ENCODE results near the gene MPC2.
"Not testable (repeated sequence)": the region's sequence is repeated elsewhere in the genome, so short reads cannot be mapped to it uniquely, and the experiment has no call there.

The MPC2 gene

DNA sequence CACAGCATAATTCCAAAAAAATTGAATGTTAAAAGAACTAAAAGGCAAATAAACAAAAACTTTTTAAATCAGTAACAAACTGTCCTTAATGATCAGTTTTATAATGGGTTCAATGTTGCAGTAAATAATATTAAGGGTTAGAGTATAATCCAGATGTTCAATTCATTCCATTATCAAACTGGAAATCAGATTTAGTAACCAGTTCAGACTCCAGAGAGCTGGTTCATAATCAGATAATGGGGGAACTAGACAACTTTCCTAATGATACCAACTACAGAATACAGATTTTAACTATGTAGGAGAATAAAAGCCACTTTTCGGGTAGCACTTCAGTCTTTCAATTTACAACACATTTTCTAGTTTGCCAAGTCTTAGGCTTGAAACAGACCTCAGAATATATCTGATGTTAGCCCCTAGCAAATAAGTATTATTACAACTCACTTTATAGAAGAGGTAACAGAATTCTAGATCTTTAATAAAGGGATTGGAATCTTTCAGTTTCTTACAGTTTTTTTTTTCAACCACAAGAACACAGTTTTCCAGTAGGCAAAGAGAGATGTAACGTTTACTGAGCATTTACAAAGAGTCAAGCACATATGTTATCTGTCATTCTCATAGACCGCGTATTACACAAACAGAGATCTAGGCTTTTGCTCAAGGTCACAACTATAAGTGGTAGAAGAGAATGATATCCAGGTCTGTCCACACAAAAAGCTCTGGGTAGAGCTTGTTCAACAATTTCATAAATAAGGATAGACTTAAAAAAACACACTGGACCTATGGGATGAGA is 2.3 kb downstream of the MPC2 start:
- DNase-seq = no peak

DNA sequence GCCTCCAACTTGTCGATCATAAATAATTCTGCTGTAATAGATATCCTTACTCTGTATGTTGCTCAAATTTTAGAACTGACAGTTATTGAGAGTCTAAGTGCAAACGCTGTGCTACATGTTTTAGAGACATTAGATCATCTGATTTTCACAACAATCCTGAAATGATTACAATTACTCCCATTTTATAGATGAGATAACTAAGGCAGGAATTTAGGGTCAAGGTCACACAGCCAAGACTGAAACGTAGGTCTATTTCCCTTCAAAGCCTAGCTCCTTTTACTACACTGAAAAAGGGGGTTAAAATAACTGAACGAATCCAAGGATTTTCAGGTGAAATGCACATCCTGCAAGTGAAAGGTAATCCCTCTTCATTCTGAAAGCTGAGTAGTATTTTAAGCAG is 3.1 kb downstream of the MPC2 start:
- DNase-seq = no peak

DNA sequence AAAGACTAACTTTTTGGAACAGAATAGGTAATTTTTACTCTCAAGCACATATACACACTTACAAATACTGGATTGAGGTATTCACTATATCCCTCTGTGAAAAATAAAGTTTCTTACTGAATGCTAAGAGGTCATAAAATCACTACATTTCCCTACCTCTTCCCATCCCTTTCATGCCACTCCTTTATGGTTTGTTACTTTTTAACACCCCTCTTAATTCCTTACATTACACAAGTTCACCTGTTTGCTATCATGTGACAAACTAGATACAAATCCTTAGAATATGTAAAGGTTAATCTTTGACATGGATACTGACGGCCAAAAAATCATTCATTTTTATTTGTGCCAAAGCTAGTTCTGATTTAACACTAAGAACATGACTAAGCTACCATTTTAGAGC is 7.1 kb downstream of the MPC2 start:
- DNase-seq = no peak

DNA sequence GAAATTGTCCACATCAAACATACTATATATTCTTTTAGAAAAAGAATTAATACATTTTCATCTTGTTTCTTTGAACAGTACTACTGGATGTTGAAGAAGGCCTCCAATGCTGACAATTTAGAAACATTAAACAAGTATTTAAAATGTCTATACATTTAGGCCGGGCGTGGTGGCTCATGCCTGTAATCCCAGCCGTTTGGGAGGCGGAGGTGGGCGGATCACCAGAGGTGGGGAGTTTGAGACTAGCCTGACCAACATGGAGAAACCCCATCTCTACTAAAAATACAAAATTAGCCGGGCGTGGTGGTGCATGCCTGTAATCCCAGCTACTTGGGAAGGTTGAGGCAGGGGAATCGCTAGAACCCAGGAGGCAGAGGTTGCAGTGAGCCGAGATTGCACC is 8.0 kb downstream of the MPC2 start:
- DNase-seq = not testable (repeated sequence)

DNA sequence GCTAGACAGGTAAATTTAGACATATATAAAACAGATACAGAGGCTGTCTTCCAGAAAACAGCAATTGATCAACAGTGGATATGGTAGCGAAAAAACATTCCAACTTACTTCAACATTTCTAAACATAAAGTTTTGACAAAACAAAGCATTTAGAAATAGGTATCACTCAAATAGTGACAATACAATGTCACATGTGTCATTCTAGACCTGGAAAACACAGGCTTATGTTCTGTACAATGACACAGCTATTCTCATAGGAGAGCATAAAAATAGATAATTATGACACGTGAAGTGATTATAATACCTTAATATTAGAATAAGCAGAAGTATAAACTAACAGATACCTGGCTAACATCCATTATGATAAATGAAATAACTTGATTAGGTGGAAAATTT is 8.4 kb downstream of the MPC2 start:
- no peak for DNase-seq

DNA sequence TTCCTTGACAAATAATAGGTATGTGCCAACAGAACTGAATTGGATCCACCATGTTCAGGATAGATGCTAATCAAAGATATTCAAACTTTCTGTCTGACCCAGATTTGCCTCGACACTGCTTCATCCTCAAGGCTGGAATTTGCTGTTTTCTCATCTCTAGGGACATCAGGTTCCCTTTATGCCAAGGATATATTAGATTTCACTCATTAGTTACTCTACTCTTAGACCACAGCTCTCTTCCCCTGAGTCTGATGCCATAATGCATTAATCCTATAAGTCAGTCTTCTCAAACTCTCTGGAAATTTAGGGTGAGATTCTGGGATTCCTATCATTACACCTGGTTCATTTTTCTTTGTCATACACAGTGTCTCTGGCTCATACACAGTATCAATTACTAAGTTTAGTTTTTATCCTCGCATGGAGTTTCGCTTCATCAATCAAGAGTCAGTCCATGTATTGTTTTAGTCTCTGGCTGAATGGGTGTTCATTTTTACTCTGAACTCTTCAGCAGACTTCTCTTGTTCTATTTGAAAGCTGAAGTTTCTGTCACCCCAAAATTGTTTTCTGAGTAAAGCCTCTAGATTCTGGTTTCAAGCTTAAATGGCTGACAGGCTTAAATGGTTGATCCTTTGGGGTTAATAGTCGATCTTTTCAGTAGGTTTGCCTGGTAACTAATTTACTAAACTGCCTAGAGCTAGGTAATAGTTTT is 9.7 kb downstream of the MPC2 start:
- no peak for DNase-seq

DNA sequence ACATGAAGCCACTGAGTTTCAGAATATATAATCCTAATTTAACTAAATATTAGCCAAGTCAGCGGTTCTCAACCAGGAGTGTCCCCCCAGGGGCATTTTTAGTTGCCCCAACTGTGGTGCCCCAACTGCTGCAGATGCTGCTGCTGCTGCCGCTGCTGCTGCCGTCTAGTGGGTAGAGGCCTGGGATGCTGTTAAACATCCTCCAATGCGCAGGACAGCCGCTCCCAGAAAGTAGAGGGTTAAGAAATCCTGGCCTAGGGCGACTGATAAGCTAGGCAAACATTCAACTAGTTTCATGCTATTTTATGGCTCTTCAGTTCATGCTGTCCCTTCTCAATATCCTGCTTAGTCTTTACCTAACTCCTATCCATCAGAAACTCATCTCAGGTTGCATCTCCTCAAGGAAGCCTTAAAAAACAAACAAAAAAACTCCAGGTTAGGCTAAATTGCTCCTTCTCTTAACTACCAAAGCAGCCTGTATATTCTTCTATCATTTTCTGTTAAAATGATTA is 10.3 kb downstream of the MPC2 start:
- no peak for DNase-seq

DNA sequence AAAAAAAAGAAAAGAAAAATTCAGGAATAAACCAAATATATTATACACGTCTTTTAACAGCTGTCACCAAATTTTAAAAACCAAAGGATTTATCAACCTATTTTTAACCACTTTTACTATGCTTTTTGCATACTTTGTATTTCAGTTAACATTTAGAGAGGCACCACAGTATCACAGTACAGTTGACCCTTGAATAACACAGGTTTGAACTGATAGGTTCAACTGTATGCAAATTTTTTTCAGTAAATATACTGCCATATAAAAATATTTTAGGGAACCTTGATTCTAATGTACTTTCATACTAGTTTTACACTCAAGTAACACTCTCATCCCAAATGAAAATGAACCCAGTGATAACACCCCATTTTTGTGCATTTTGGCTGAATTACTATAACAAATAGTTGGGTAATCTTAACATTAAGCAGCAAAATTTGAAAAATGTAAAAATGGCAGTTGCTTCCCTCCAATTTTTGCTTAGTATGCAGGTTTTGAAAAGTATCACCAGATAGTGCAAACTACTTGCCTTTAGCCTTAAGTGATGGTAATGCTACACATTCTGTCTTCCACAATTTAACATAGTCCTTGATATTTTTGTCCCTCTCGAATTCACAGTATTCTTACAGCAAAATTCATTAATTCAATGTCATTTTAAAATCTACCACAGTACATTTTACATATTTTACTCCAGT is 12.2 kb downstream of the MPC2 start:
- no peak for DNase-seq

DNA sequence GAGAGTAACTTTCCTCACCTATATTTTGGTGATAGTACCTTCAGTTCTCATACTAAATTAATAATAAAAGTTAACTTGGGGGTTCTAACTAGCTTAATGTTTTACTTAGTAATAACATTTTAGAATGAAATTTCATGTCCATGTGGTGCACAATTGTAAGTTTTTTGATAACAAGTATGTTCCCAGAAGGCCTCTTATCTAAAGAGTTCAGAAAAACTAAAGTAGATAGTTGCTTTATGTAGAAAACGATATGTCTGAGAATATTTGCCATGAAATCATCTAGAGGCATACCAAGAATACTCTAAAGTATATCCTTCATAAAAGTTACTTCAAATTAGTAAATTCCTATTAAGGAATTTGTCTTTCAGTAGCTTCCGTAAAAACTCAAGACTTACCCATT is 12.8 kb downstream of the MPC2 start:
- no peak for DNase-seq

DNA sequence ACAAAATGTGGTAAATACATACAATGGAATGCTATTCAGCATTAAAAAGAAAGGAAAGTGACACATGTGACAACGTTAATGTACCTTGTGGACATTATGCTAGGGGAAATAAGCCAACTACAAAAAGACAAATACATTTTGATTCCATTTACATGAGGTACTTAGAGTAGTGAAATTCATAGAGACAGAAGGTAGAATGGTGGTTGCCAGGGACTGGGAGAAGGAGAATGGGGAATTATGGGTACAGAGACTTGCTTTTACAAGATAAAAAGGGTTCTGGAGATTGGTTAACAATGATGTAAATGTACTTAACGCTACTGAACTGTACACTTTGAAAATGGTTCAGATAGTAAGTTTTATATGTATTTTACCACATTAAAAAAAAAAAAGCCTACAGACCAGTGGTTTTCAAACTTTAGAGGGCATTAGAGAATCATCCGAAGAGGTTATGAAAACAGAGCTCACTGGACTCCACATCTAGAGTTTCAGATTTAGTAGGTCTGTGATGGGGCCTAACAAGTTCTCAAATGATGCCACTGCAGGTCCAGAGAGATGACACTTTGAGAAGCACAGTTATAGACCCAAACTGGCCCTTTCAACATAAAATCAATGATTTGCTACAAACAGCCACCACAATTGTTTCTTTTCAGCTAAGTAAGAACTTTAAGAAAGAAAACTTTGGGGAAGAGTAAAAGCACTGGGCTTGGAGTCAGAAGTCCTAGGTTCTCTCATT is 13.4 kb downstream of the MPC2 start:
- DNase-seq = no peak

DNA sequence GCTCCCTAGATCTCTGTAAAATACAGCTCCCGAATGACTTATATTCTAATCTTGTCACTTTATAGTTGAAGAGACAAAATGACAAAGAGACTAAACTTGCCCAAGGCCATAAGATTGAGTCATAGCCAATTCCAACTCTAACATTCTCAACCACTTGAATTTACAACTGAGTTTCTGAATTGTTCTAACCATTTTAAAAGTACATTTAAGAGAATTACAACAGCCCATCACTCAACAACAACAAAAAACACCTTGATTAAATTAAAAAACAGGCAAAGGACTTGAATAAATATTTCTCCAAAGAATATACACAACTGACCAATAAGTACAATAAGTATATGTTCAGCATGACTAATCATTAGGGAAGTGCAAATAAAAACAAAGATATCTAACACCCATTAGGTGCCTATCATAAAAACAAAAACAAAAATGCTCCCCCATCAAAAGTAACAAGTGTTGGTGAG is 14.2 kb downstream of the MPC2 start:
- no peak for DNase-seq

DNA sequence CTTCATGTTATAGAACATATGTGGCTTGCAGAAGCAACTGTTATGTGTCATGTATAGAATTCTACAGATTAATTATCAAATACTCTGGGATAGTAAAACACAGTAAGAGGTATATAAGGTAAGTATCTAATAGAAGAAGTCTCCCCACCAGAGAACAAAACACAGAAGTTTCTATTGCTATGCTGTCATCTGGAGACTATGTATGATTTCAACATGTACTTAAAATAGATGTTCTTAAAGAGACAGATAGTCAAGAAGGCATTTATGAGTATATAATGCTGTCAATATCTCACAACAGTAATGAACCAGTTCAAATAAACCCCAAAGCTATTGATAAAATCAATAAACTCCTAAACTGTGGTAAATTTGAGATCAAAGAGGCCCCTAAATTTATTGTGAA is 14.8 kb downstream of the MPC2 start:
- no peak for DNase-seq

DNA sequence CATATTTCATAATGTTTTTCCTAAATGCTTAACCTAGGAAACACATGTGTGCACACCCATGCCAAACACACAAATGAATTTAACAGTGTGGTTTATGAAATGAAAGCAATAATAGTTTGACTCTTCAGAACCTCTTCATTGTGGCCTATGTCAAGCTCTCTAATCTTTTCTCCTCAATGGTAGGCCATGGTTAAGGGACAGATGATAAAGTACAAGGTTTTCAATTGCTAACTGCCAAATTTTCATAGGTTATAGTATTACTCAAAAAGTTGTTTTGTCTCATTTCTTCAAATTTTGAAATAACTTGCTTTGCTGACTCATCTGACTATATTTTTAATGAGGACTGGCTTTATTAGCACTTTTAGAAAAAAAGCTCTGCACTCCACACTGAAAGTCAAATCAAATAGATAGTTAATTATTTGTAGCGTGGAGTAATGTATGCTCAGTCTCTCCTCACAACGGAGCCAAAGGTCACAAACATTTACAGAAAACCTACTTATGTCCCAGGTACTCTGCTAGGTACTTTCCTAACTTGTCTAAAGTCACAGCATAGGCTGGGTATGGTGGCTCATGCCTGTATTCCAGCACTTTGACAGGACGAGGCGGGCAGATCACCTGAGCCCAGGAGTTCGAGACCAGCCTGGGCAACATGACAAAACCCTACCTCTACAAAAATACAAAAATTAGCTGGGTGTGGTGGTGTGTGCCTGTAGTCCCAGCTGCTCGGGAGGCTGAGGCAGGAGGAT is 19.9 kb downstream of the MPC2 start:
- DNase-seq = no peak

DNA sequence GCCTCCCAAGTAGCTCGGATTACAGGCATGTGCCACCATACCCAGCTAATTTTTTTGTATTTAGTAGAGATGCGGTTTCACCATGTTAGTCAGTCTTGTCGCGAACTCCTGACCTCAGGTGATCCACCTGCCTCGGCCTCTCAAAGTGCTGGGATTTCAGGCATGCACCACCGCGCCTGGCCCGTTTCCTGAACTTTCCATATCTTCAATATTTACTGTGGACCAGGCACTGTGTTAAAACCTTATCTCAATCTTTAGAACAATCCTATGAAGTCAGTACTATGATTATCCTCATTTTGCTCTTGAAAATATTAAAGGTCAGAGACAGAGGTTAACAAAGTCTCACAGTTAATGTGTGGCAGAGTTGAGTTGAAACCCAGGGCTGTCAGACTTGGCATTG is 21.3 kb downstream of the MPC2 start:
- DNase-seq = no peak

DNA sequence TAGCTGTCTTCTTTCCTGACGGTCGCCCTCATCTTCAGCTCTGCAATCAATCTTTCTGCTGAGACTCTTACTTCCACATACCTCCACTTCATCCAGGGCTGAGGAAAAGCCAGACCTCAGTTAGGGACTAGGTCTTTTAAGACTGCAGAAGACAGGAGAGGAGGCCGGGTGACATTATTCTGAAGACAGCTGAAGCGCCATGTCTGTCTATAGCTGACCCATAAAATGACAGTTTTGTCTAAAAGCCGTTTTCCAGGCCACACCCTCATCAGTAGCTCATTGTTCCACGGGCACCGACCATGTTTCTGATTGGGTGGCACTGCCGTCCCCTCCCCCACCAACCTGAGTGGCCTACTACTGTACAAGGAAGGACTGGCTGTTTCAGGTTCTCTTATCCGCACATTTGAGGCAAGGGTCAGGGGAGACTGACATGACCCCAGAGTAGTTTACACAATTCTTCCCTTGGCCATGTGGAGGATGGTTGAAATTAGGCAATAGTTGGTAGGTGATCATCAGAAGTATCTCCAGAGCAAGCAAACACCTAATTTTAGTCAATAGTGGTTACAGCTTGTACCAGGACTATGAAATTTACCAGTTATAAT is 22.9 kb downstream of the MPC2 start, which contains the start of gene ADCY10:
Gene ADCY10, minus strand, starts transcription at position 240 of the 602 bp plus-strand sequence. CDS start 8,994 bp downstream, outside the sequence.
- no peak for DNase-seq

DNA sequence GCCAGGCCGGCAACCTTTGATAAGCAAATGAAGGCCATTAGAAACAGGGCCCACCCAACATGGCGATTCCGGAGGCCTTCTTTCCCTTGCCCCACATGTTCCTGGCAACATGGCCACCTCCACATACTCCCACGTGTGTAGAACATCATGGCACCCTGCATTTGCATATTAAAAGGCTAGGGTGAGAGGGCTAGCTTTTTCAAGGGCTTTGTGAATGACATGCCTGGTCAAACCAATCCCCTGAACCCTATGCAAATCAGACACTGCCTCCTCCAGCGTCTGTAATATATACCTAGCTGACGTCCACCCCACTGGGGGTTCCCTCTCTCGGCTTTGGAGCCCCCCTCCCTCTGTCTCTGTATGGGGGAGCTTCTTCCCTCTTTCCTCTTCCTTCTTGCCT is 24.6 kb downstream of the MPC2 start:
- DNase-seq = no peak

DNA sequence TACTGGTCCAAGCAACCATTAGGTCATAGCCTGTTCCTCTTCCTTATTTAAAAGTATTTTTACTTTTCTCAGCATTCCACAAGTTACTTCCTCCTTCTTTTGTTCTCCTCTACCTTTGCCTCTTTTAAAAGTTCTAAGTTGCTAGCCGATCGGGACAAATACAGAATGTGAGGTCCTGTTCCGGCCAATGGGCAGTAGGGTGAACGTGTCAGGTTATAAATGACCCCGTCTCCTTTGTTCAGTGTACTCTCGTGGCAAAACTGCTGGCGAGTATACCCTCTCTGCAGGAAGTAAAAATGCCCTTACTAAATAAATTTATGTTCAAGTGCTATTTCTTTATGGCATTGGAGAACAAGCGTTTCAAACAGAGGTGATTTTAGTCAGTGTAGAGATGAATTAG is 25.5 kb downstream of the MPC2 start:
- no peak for DNase-seq

DNA sequence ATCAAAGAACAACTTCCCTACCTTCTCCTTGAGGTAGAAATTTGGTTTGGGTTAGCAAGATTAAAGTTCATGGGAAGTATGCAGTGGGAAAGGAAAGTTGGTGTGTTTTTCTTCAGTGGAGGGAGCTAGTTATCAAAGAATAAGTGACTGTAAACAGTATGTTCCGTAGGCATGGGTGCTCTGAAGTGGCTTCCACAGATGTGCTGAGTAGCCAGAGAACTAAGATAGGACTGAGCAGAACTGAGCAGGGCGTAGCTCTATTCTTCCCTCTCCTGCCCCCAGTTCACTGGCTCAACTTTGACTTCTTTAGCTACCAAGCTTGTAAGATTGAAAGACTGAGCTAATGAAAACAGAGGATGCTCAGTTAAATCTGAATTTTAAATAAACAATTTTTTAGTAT is 26.3 kb downstream of the MPC2 start:
- DNase-seq = no peak

DNA sequence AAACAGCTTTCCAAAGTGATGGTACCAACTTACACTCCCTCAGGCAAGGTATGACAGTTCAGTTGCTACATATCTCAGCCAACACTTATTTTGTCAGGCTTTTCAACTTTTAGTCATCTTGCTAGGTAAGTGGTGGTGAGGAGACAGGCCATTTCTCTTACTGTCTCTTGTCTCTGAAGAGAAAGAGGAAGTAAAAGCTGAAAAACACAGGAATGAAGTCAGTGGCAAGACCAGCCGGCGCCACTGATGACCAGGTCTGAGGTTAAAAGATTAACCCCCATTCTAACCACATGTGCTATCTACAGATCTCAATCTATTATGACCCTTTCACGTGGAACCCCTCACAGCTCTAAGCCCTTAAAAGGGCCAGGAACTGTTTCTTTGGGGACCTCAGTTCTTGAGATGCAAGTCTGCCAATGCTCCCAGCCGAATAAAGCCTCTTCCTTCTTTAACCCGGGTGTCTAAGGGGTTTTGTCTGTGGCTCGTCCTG is 27.1 kb downstream of the MPC2 start:
- no peak for DNase-seq

DNA sequence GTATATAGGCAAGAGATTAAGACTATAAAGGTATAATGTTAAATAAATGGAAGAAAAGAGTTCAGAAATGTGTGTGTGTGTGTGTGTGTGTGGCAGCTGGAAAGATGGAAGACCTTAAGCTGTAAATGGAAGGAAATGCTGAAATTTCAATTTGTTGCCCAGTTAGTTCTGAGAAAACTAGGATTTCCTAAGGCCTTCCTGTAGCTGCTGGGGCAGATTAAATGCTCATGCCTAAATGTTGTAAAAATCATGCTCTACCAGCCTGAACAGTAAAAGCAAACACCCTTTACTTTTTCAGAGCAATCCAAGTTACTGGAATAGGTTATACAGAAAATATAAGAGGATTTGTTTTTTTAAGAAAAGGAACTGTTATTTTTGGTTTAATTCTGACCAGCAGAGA is 31.2 kb downstream of the MPC2 start:
- DNase-seq = no peak

DNA sequence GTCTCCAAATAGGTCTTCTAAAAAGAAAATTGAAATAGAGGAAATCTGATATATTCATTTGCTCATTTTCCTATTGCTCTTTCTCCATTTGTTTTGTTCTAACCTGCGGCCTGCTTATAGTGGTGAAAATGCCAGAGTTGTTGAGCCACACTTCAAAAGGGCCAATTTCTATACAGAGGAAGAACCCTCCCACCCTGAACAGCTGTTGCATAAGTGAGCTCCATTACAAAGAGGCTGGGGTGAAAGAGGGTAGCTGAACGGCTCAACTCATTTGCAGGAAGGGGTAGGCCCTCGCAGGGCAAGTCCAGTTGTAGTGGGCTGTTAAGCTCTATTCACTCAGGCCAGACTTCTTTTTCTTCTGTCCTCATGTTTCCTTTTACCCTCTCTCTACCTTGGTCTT is 31.7 kb downstream of the MPC2 start:
- DNase-seq = no peak
